BE2C (cell line): Measurements from ENCODE around the gene PC.

Experiments used
- DNase-seq: peaks from one replicate; pipeline ENCODE4 v3.0.0-alpha.2; 2020
- H3K27me3 ChIP-seq: fragments of 250-450 bp; sonication (Bioruptor Pico); 2 replicates; pipeline ENCODE4 v1.5.1; 2020; ENCODE audit warnings: mild to moderate bottlenecking
- H3K36me3 ChIP-seq: fragments of 250-450 bp; sonication (Bioruptor Pico); 2 replicates; pipeline ENCODE4 v1.5.1; 2020; ENCODE audit warnings: mild to moderate bottlenecking
- H3K4me1 ChIP-seq: fragments of 250-450 bp; sonication (Bioruptor Pico); 2 replicates; pipeline ENCODE4 v1.5.1; 2020
- H3K4me3 ChIP-seq: 2 replicates; pipeline ENCODE4 v1.5.1; 2011; ENCODE audit warnings: low read depth, low read length
- H3K9me3 ChIP-seq: fragments of 250-450 bp; sonication (Bioruptor Pico); 2 replicates; pipeline ENCODE4 v1.5.1; 2020
- CTCF ChIP-seq: IDR thresholded peaks from 2 replicates; pipeline ENCODE4 v1.5.1; 2012; ENCODE audit warnings: mild to moderate bottlenecking, low read depth, low read length

PC gene

GRCh38 chr11:66883016-66883965, 74.9 kb downstream of the PC start:
- no peaks in the 10 kb centered on the region for H3K9me3 ChIP-seq
- peak; percentile 83 for TF ChIP-seq CTCF
- peak; percentile 87 for DNase-seq

GRCh38 chr11:66882561-66883015, 75.6 kb downstream of the PC start:
- Histone ChIP-seq H3K9me3 (no peaks in the 10 kb centered on the region), H3K4me1 (peaks cover 43% of the 10 kb centered on the region), H3K27me3 (no peaks in the 10 kb centered on the region), H3K36me3 (no peaks in the 10 kb centered on the region), H3K4me3 (peak overlapping the region; percentile 35)
- no peak for TF ChIP-seq CTCF
- DNase-seq, result no peak

More at GRCh38 chr11:66883016-66883965, 74.9 kb downstream of the PC start:
- no peaks in the 10 kb centered on the region for H3K27me3 ChIP-seq
- peak overlapping the region; percentile 35 for H3K4me3 ChIP-seq
- peaks cover 45% of the 10 kb centered on the region for H3K4me1 ChIP-seq
- no peaks in the 10 kb centered on the region for H3K36me3 ChIP-seq

GRCh38 chr11:66881927-66882452, 76.2 kb downstream of the PC start:
- peaks cover 38% of the 10 kb centered on the region for H3K4me1 ChIP-seq
- H3K36me3 ChIP-seq, result no peaks in the 10 kb centered on the region
- TF ChIP-seq CTCF, result no peak
- no peak for DNase-seq
- no peaks in the 10 kb centered on the region for H3K9me3 ChIP-seq
- no peak overlapping the region for H3K4me3 ChIP-seq
- no peaks in the 10 kb centered on the region for H3K27me3 ChIP-seq

GRCh38 chr11:66881451-66881835, 76.7 kb downstream of the PC start:
- H3K36me3 ChIP-seq, result no peaks in the 10 kb centered on the region
- no peaks in the 10 kb centered on the region for H3K9me3 ChIP-seq
- no peak for TF ChIP-seq CTCF
- H3K27me3 ChIP-seq, result no peaks in the 10 kb centered on the region
- no peak for DNase-seq
- no peak overlapping the region for H3K4me3 ChIP-seq
- peaks cover 33% of the 10 kb centered on the region for H3K4me1 ChIP-seq

- H3K27me3 ChIP-seq, result no peaks in the 10 kb centered on the region
- no peak for TF ChIP-seq CTCF
- H3K9me3 ChIP-seq, result no peaks in the 10 kb centered on the region
- no peaks in the 10 kb centered on the region for H3K36me3 ChIP-seq
- DNase-seq, result no peak
- H3K4me1 ChIP-seq, result peaks cover 28% of the 10 kb centered on the region
- no peak overlapping the region for H3K4me3 ChIP-seq
These were observed 77.4 kb downstream of the PC start for GRCh38 chr11:66880496-66881450.
